Measurements from ENCODE around the gene PCDHB13.

- TF ChIP-seq, protein P1, sequence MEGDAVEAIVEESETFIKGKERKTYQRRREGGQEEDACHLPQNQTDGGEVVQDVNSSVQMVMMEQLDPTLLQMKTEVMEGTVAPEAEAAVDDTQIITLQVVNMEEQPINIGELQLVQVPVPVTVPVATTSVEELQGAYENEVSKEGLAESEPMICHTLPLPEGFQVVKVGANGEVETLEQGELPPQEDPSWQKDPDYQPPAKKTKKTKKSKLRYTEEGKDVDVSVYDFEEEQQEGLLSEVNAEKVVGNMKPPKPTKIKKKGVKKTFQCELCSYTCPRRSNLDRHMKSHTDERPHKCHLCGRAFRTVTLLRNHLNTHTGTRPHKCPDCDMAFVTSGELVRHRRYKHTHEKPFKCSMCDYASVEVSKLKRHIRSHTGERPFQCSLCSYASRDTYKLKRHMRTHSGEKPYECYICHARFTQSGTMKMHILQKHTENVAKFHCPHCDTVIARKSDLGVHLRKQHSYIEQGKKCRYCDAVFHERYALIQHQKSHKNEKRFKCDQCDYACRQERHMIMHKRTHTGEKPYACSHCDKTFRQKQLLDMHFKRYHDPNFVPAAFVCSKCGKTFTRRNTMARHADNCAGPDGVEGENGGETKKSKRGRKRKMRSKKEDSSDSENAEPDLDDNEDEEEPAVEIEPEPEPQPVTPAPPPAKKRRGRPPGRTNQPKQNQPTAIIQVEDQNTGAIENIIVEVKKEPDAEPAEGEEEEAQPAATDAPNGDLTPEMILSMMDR (IDR thresholded peaks at IDR 0.05): peak in 1 of 5 experiments; percentile 6
- no peak for TF ChIP-seq POLR2A (IDR thresholded peaks at IDR 0.05)
- TF ChIP-seq POLR2AphosphoS5 (IDR thresholded peaks at IDR 0.05): no peak
- no peak for TF ChIP-seq EP300 (IDR thresholded peaks at IDR 0.05; ENCODE audit: low read depth)
Measured at GRCh38 chr5:141208478-141208877, 5.2 kb upstream of the PCDHB13 start, which contains the start of gene PCDHB12.

Measured in transverse colon (tissue), 4 donors.